ENCODE data around the gene SLC25A36. TPM values are rescaled to one million over a fixed set of nuclear protein-coding genes. Genes with fewer than 3 reads are reported as not detected.

Gene SLC25A36, protein sequence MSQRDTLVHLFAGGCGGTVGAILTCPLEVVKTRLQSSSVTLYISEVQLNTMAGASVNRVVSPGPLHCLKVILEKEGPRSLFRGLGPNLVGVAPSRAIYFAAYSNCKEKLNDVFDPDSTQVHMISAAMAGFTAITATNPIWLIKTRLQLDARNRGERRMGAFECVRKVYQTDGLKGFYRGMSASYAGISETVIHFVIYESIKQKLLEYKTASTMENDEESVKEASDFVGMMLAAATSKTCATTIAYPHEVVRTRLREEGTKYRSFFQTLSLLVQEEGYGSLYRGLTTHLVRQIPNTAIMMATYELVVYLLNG
- total RNA-seq = 10 to 100 TPM; 61.5 to 68.6 TPM

- H3K9me3 Mint-ChIP-seq = peaks cover 1% of the 10 kb centered on the region
- no peaks in the 10 kb centered on the region for H3K27me3 Mint-ChIP-seq
- POLR2A ChIA-PET = no interaction called here
- peaks cover 2% of the 10 kb centered on the region for H3K36me3 Mint-ChIP-seq
- DNase-seq (peak; percentile 92), ATAC-seq (ENCODE audit: low read depth) (peak; percentile 98)
- H3K4me3 Mint-ChIP-seq = peak within 1 kb of the TSS; percentile 95
- H3K27ac Mint-ChIP-seq = peak within 1 kb of the TSS; percentile 97
- peaks cover 21% of the 10 kb centered on the region for H3K4me1 Mint-ChIP-seq
Observed at GRCh38 chr3:140941434-140942220, at the start of gene SLC25A36. TSS of gene SLC25A36 (plus strand) at chr3:140941836. CDS start at chr3:140942055, 219 bp downstream.

GRCh38 chr3:140896997-140897396 is 44.6 kb upstream of the SLC25A36 start:
- Mint-ChIP-seq H3K27me3 (peaks cover 37% of the 10 kb centered on the region), H3K27ac (no peak overlapping the region), H3K4me1 (peaks cover 3% of the 10 kb centered on the region), H3K4me3 (no peak overlapping the region), H3K36me3 (no peaks in the 10 kb centered on the region), H3K9me3 (no peaks in the 10 kb centered on the region)
- DNase-seq = no peak
- POLR2A ChIA-PET = no interaction called here
- ATAC-seq (ENCODE audit: low read depth) = no peak

DNA sequence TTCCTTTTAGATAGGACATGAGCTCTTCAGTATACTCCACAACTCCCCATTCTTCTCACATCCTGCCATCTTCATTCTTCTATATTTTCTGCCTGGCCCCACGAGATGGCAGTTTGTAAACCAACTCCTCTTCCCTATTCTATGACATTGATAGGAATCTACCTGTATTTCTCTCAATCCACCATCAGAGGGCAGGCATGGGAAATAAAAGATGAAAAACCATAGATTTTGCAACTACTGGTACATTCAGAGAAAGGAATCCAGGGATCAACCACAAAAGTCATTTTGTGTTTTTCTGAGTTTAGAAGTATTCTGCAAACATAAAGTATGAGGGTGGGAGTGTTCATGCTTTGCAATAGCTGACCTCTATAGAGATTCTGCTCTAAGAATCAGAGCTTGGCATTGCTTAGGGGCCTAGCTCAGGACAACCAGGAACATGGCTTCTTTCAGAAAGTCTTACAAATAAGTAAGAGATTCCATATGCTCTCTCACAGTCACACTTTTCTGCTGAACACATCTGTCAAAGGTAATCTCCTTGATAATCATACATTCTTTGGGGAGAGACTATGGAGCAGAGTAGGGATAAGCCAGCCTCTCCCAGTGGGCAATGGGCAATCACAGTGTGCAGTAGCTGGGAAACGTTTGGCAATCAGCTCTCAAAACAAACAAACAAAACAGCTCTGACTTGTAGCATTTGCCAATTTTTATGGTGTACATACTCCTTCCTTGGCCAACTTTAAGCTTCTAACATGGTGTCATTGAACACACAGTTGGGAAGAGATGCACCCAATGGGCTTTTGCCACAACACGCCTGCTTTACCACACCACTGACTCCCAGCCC is 43.1 kb upstream of the SLC25A36 start:
- POLR2A ChIA-PET = no interaction called here

DNA sequence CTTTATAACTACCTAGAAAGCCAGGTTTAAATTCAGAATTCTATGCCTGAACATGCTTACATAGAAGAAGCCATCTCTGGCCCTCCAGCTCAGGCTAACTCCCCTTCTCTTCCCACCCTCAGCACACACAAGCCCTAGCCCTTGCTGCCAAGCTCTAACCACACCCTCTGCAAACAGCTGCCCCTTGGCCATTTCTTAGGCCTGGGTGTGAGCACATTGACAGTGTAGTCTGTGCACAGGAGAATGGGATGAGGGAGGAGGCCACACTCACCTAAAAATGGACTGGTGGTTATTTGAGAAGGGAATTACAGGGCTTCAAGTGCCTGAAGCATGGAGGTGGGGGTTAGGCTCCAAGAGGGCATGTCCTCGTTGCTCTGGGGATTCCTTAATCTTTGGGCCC is 42.3 kb upstream of the SLC25A36 start:
- no peaks in the 10 kb centered on the region for H3K9me3 Mint-ChIP-seq
- H3K36me3 Mint-ChIP-seq = no peaks in the 10 kb centered on the region
- peaks cover 20% of the 10 kb centered on the region for H3K27me3 Mint-ChIP-seq
- H3K27ac Mint-ChIP-seq = no peak overlapping the region
- H3K4me1 Mint-ChIP-seq = peaks cover 3% of the 10 kb centered on the region
- no peak overlapping the region for H3K4me3 Mint-ChIP-seq
- no peak for ATAC-seq (ENCODE audit: low read depth)
- DNase-seq = no peak
- POLR2A ChIA-PET = no interaction called here

More for the DNA sequence above, 43.1 kb upstream of the SLC25A36 start:
- ATAC-seq (ENCODE audit: low read depth) = no peak
- H3K4me1 Mint-ChIP-seq = peaks cover 3% of the 10 kb centered on the region
- H3K4me3 Mint-ChIP-seq = no peak overlapping the region
- DNase-seq = no peak
- no peaks in the 10 kb centered on the region for H3K36me3 Mint-ChIP-seq
- no peaks in the 10 kb centered on the region for H3K9me3 Mint-ChIP-seq
- H3K27me3 Mint-ChIP-seq = peaks cover 28% of the 10 kb centered on the region
- no peak overlapping the region for H3K27ac Mint-ChIP-seq

- no peaks in the 10 kb centered on the region for H3K36me3 Mint-ChIP-seq
- POLR2A ChIA-PET = no interaction called here
- no peaks in the 10 kb centered on the region for H3K9me3 Mint-ChIP-seq
- peaks cover 8% of the 10 kb centered on the region for H3K27me3 Mint-ChIP-seq
- DNase-seq (no peak), ATAC-seq (ENCODE audit: low read depth) (no peak)
- peaks cover 3% of the 10 kb centered on the region for H3K4me1 Mint-ChIP-seq
- H3K27ac Mint-ChIP-seq = no peak overlapping the region
- H3K4me3 Mint-ChIP-seq = no peak overlapping the region
Observed at GRCh38 chr3:140902791-140903190, 38.8 kb upstream of the SLC25A36 start.

- no peaks in the 10 kb centered on the region for H3K9me3 Mint-ChIP-seq
- POLR2A ChIA-PET = no interaction called here
- no peak overlapping the region for H3K4me3 Mint-ChIP-seq
- ATAC-seq (ENCODE audit: low read depth) = no peak
- no peaks in the 10 kb centered on the region for H3K36me3 Mint-ChIP-seq
- H3K27ac Mint-ChIP-seq = no peak overlapping the region
- peaks cover 2% of the 10 kb centered on the region for H3K4me1 Mint-ChIP-seq
- peaks cover 8% of the 10 kb centered on the region for H3K27me3 Mint-ChIP-seq
- no peak for DNase-seq
Observed at GRCh38 chr3:140903196-140903595, 38.4 kb upstream of the SLC25A36 start.

DNA sequence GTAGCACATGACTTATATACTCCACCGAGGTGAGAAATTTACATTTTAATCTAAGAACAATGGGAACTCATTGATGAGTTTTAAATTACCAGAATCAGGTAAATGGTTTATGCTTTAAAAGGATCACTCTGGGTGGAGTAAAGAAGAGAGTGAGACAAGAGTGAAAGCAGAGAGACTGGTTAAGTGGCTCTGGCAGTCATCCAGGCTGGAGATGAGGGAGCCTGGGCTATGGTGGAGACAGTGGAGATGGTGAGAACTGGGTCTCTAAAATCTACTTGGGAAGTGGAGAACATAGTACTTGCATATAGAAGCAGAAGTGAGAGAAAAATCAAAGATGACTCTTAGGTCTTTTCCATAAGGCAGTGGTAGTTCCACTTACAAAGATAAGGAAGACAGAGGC is 37.1 kb upstream of the SLC25A36 start:
- Mint-ChIP-seq H3K27ac (no peak overlapping the region), H3K4me1 (no peaks in the 10 kb centered on the region), H3K4me3 (no peak overlapping the region), H3K27me3 (peaks cover 8% of the 10 kb centered on the region), H3K36me3 (no peaks in the 10 kb centered on the region), H3K9me3 (no peaks in the 10 kb centered on the region)
- no peak for ATAC-seq (ENCODE audit: low read depth)
- POLR2A ChIA-PET = no interaction called here
- DNase-seq = no peak

- POLR2A ChIA-PET = no interaction called here
- Mint-ChIP-seq H3K27ac (no peak overlapping the region), H3K4me3 (no peak overlapping the region), H3K4me1 (no peaks in the 10 kb centered on the region), H3K27me3 (peaks cover 8% of the 10 kb centered on the region), H3K36me3 (no peaks in the 10 kb centered on the region), H3K9me3 (no peaks in the 10 kb centered on the region)
- ATAC-seq (ENCODE audit: low read depth) (no peak), DNase-seq (no peak)
Observed at GRCh38 chr3:140905559-140905958, 36.1 kb upstream of the SLC25A36 start.

DNA sequence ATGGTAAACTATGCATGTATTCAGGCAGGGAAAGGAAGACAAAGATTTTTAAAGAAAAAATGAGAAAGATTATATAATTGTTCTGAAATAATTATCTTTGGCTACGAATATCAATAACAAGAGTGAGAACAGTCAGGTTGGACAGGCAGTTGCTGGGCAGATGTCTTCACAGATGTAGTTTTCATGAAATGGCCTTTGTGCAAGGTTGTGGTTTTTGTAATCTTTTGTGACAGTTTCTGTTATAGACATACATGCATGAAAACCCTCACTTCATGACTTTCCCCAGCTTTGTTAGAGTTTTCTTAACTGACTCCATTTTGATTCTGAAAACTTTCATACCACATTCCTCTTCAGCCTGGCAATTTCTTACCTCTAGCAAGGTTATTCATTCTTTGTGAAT is 34.9 kb upstream of the SLC25A36 start:
- POLR2A ChIA-PET = no interaction called here
- Mint-ChIP-seq H3K9me3 (no peaks in the 10 kb centered on the region), H3K4me3 (no peak overlapping the region), H3K4me1 (no peaks in the 10 kb centered on the region), H3K27ac (no peak overlapping the region), H3K36me3 (no peaks in the 10 kb centered on the region), H3K27me3 (peaks cover 8% of the 10 kb centered on the region)
- no peak for ATAC-seq (ENCODE audit: low read depth)
- DNase-seq = no peak

DNA sequence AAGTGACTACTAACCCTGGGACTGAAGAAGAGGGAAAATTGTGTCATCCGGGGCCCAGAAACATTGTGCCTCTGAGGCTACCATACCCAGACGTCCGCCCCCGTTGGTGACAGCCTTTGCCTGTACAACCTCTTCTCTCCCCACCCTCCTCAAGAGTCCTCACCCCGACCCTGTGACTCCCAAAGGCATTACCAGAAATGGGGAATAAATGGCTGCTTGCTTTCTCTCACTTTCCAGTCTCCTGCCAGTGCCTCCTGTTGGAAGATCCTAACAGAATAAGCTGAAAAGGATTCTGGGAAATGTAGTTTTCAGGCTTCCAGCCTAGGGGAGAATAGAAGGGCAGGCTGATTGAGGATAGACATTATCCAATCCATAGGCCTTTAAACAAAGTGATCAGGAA is 30.8 kb upstream of the SLC25A36 start:
- no peak for ATAC-seq (ENCODE audit: low read depth)
- POLR2A ChIA-PET = no interaction called here
- Mint-ChIP-seq H3K9me3 (no peaks in the 10 kb centered on the region), H3K36me3 (no peaks in the 10 kb centered on the region), H3K27ac (no peak overlapping the region), H3K27me3 (peaks cover 10% of the 10 kb centered on the region), H3K4me1 (no peaks in the 10 kb centered on the region), H3K4me3 (no peak overlapping the region)
- no peak for DNase-seq

GRCh38 chr3:140911822-140912221 is 29.8 kb upstream of the SLC25A36 start:
- no peak overlapping the region for H3K27ac Mint-ChIP-seq
- no peak overlapping the region for H3K4me3 Mint-ChIP-seq
- peaks cover 2% of the 10 kb centered on the region for H3K9me3 Mint-ChIP-seq
- POLR2A ChIA-PET = no interaction called here
- no peaks in the 10 kb centered on the region for H3K36me3 Mint-ChIP-seq
- ATAC-seq (ENCODE audit: low read depth) (no peak), DNase-seq (no peak)
- H3K27me3 Mint-ChIP-seq = peaks cover 15% of the 10 kb centered on the region
- no peaks in the 10 kb centered on the region for H3K4me1 Mint-ChIP-seq

DNA sequence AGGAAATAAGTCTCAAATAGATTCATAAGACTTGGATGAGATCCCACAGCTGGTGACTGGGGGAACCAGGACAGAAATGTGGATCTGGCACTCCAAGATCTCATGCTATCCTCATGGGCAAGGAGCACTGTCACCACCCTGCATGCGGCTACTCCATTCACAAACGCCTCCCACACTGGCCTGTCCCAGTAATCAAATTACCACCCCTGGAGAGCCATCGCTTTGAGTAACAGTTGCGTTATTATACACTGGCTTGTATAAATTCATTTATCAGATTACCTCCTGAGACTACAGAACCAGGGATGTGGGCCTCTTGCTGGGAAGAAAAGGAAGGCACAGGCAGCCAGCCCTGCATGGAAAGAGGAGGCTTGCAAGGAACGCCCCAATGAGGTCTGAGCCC is 27.9 kb upstream of the SLC25A36 start:
- no peak for DNase-seq
- ATAC-seq (ENCODE audit: low read depth) = no peak
- POLR2A ChIA-PET = no interaction called here
- H3K9me3 Mint-ChIP-seq = peaks cover 2% of the 10 kb centered on the region
- H3K27ac Mint-ChIP-seq = no peak overlapping the region
- peaks cover 18% of the 10 kb centered on the region for H3K27me3 Mint-ChIP-seq
- no peaks in the 10 kb centered on the region for H3K4me1 Mint-ChIP-seq
- H3K4me3 Mint-ChIP-seq = no peak overlapping the region
- no peaks in the 10 kb centered on the region for H3K36me3 Mint-ChIP-seq

DNA sequence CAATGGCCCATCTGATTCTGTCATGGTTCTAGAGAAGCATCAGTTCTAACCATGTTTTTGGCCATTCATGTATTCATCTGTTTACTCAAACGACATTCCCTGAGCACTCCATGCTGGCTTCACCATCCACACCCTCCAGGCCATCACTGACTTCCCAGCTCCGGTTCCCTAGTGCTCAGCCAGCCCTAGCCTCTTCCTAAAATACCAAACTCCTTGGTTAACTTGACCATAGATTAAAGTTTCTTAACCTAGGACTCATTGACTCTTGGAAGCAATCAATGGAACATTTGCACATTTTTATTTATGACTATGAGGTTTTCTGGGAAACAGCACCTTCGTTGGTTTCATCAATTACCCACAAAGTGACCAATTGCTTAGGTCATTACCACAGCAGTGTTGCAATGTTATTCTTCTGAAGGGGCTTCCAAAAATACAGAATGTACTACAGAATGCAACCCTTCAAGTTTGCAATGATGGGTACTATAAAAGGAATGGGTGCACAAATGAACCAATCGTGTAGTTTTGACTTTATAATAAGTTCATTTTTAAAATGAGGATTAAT is 27.2 kb upstream of the SLC25A36 start:
- no peak for ATAC-seq (ENCODE audit: low read depth)
- no peaks in the 10 kb centered on the region for H3K36me3 Mint-ChIP-seq
- H3K27me3 Mint-ChIP-seq = peaks cover 24% of the 10 kb centered on the region
- no peak for DNase-seq
- POLR2A ChIA-PET = no interaction called here
- H3K27ac Mint-ChIP-seq = no peak overlapping the region
- H3K4me3 Mint-ChIP-seq = no peak overlapping the region
- H3K4me1 Mint-ChIP-seq = no peaks in the 10 kb centered on the region
- peaks cover 2% of the 10 kb centered on the region for H3K9me3 Mint-ChIP-seq

Data from activated naive CD8-positive, alpha-beta T cell treated with anti-CD3 and anti-CD28 coated beads, Interleukin-2, amount 10 ng/mL, durations not matched to agents 7 days and 5 days (primary cell).